Measurements from ENCODE around the gene NRG3. TPM values are rescaled to one million over a fixed set of nuclear protein-coding genes. Genes with fewer than 3 reads are reported as not detected.

NRG3 gene
- total RNA-seq, 1 donor from 2014 or later = not detected

GRCh38 chr10:82621680-82622079, 746.7 kb downstream of the NRG3 start:
- H3K27ac Mint-ChIP-seq (ENCODE audit: unreplicated experiment) = no peak overlapping the region
- no peaks in the 10 kb centered on the region for H3K27me3 Mint-ChIP-seq (ENCODE audit: low read depth)
- DNase-seq (ENCODE audit: low spot score) = no peak
- TF ChIP-seq, protein P1, sequence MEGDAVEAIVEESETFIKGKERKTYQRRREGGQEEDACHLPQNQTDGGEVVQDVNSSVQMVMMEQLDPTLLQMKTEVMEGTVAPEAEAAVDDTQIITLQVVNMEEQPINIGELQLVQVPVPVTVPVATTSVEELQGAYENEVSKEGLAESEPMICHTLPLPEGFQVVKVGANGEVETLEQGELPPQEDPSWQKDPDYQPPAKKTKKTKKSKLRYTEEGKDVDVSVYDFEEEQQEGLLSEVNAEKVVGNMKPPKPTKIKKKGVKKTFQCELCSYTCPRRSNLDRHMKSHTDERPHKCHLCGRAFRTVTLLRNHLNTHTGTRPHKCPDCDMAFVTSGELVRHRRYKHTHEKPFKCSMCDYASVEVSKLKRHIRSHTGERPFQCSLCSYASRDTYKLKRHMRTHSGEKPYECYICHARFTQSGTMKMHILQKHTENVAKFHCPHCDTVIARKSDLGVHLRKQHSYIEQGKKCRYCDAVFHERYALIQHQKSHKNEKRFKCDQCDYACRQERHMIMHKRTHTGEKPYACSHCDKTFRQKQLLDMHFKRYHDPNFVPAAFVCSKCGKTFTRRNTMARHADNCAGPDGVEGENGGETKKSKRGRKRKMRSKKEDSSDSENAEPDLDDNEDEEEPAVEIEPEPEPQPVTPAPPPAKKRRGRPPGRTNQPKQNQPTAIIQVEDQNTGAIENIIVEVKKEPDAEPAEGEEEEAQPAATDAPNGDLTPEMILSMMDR (IDR thresholded peaks at IDR 0.05) = no peak
- H3K4me3 Mint-ChIP-seq (ENCODE audit: unreplicated experiment) = no peak overlapping the region
- H3K9me3 Mint-ChIP-seq (ENCODE audit: low read depth) = no peaks in the 10 kb centered on the region
- H3K4me1 Mint-ChIP-seq (ENCODE audit: low read depth) = no peaks in the 10 kb centered on the region
- H3K36me3 Mint-ChIP-seq (ENCODE audit: low read depth) = no peaks in the 10 kb centered on the region

- TF ChIP-seq, protein P1 (IDR thresholded peaks at IDR 0.05) = no peak
- no peaks in the 10 kb centered on the region for H3K27me3 Mint-ChIP-seq (ENCODE audit: low read depth)
- H3K4me3 Mint-ChIP-seq (ENCODE audit: unreplicated experiment) = no peak overlapping the region
- no peaks in the 10 kb centered on the region for H3K4me1 Mint-ChIP-seq (ENCODE audit: low read depth)
- no peaks in the 10 kb centered on the region for H3K9me3 Mint-ChIP-seq (ENCODE audit: low read depth)
- no peak overlapping the region for H3K27ac Mint-ChIP-seq (ENCODE audit: unreplicated experiment)
- no peaks in the 10 kb centered on the region for H3K36me3 Mint-ChIP-seq (ENCODE audit: low read depth)
- no peak for DNase-seq (ENCODE audit: low spot score)
Measured at GRCh38 chr10:82622479-82622878, 747.5 kb downstream of the NRG3 start.

- Mint-ChIP-seq H3K4me1 (ENCODE audit: low read depth) (peaks cover 5% of the 10 kb centered on the region), H3K27ac (ENCODE audit: unreplicated experiment) (no peak overlapping the region), H3K4me3 (ENCODE audit: unreplicated experiment) (no peak overlapping the region), H3K9me3 (ENCODE audit: low read depth) (no peaks in the 10 kb centered on the region), H3K27me3 (ENCODE audit: low read depth) (no peaks in the 10 kb centered on the region), H3K36me3 (ENCODE audit: low read depth) (no peaks in the 10 kb centered on the region)
- no peak for DNase-seq (ENCODE audit: low spot score)
- TF ChIP-seq, protein P1 (IDR thresholded peaks at IDR 0.05) = no peak
Measured at GRCh38 chr10:82625512-82626189, 750.7 kb downstream of the NRG3 start.

- H3K27me3 Mint-ChIP-seq (ENCODE audit: low read depth) = no peaks in the 10 kb centered on the region
- peaks cover 3% of the 10 kb centered on the region for H3K9me3 Mint-ChIP-seq (ENCODE audit: low read depth)
- no peak for DNase-seq (ENCODE audit: low spot score)
- H3K4me3 Mint-ChIP-seq (ENCODE audit: unreplicated experiment) = no peak overlapping the region
- peaks cover 5% of the 10 kb centered on the region for H3K4me1 Mint-ChIP-seq (ENCODE audit: low read depth)
- TF ChIP-seq, protein P1 (IDR thresholded peaks at IDR 0.05) = no peak
- no peaks in the 10 kb centered on the region for H3K36me3 Mint-ChIP-seq (ENCODE audit: low read depth)
- no peak overlapping the region for H3K27ac Mint-ChIP-seq (ENCODE audit: unreplicated experiment)
Measured at GRCh38 chr10:82628373-82628772, 753.4 kb downstream of the NRG3 start.

DNA sequence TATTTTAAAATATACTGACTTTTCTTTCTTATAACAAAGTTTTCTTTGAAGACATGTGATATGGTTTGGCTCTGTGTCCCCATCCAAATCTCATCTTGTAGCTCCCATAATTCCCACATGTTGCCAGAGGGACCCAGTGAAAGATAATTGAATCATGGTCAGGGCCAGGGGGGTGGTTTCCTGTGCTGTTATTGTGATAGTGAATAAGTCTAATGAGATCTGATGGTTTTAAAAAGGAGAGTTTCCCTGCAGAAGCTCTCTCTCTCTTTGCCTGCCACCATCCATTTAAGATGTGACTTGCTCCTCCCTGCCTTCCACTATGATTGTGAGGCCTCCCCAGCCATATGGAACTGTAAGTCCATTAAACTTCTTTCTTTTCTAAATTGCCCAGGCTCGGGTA, 768.1 kb downstream of the NRG3 start:
- DNase-seq (ENCODE audit: low spot score) = no peak
- Mint-ChIP-seq H3K4me1 (ENCODE audit: low read depth) (no peaks in the 10 kb centered on the region), H3K4me3 (ENCODE audit: unreplicated experiment) (no peak overlapping the region), H3K36me3 (ENCODE audit: low read depth) (no peaks in the 10 kb centered on the region), H3K27ac (ENCODE audit: unreplicated experiment) (no peak overlapping the region), H3K9me3 (ENCODE audit: low read depth) (peaks cover 4% of the 10 kb centered on the region), H3K27me3 (ENCODE audit: low read depth) (no peaks in the 10 kb centered on the region)
- TF ChIP-seq, protein P1 (IDR thresholded peaks at IDR 0.05) = no peak
